Globus pallidus (tissue), 1 donor: ENCODE data around the gene PTPRN2.
"Not testable (repeated sequence)": the region's sequence is repeated elsewhere in the genome, so short reads cannot be mapped to it uniquely, and the experiment has no call there.

Source experiments
- DNase-seq: peaks from one replicate; pipeline ENCODE4 v3.0.0-alpha.2; 2015; ENCODE audit warnings: low spot score

Gene PTPRN2

GRCh38 chr7:158229945-158230344 lies 357.7 kb downstream of the PTPRN2 start:
- DNase-seq: no peak

- no peak for DNase-seq
Observed at GRCh38 chr7:158228986-158229385, 358.6 kb downstream of the PTPRN2 start.

- DNase-seq: no peak
Observed at GRCh38 chr7:158228131-158228530, 359.5 kb downstream of the PTPRN2 start.

GRCh38 chr7:158227258-158227984 lies 360.2 kb downstream of the PTPRN2 start:
- DNase-seq: no peak

- DNase-seq: no peak
Observed at GRCh38 chr7:158216198-158216597, 371.4 kb downstream of the PTPRN2 start.

- no peak for DNase-seq
Observed at GRCh38 chr7:158209435-158209834, 378.2 kb downstream of the PTPRN2 start.

- DNase-seq: no peak
Observed at GRCh38 chr7:158206341-158206740, 381.3 kb downstream of the PTPRN2 start.

GRCh38 chr7:158204453-158204852 lies 383.2 kb downstream of the PTPRN2 start:
- DNase-seq: no peak

GRCh38 chr7:158203948-158204347 lies 383.7 kb downstream of the PTPRN2 start:
- DNase-seq: not testable (repeated sequence)

- no peak for DNase-seq
Observed at GRCh38 chr7:158194365-158194900, 393.2 kb downstream of the PTPRN2 start.

GRCh38 chr7:158193446-158193845 lies 394.2 kb downstream of the PTPRN2 start:
- DNase-seq: no peak

GRCh38 chr7:158192956-158193355 lies 394.7 kb downstream of the PTPRN2 start:
- DNase-seq: no peak

GRCh38 chr7:158192184-158192835 lies 395.3 kb downstream of the PTPRN2 start:
- no peak for DNase-seq

- DNase-seq: no peak
Observed at GRCh38 chr7:158191671-158192070, 396.0 kb downstream of the PTPRN2 start.

- no peak for DNase-seq
Observed at GRCh38 chr7:158190756-158191155, 396.9 kb downstream of the PTPRN2 start.

GRCh38 chr7:158188676-158189075 lies 398.9 kb downstream of the PTPRN2 start:
- no peak for DNase-seq

GRCh38 chr7:158187694-158187994 lies 400.0 kb downstream of the PTPRN2 start:
- no peak for DNase-seq

GRCh38 chr7:158186864-158187693 lies 400.5 kb downstream of the PTPRN2 start:
- DNase-seq: no peak

GRCh38 chr7:158186406-158186805 lies 401.2 kb downstream of the PTPRN2 start:
- no peak for DNase-seq

GRCh38 chr7:158185653-158186052 lies 402.0 kb downstream of the PTPRN2 start:
- DNase-seq: no peak

GRCh38 chr7:158183431-158183830 lies 404.2 kb downstream of the PTPRN2 start:
- no peak for DNase-seq

GRCh38 chr7:158176561-158177173 lies 411.0 kb downstream of the PTPRN2 start:
- DNase-seq: no peak
